GM18498 (cell line): ENCODE measurements around the gene GTF2H4.
A peak's percentile ranks its signal among the peaks of the same experiment; 100 is the strongest.
"Not testable (repeated sequence)": the region's sequence is repeated elsewhere in the genome, so short reads cannot be mapped to it uniquely, and the experiment has no call there.

ENCODE experiments used
- ATAC-seq: cut with Tn5 transposase; IDR thresholded peaks from one replicate; pipeline ENCODE4 v1.9.1; 2021; ENCODE audit warnings: mild to moderate bottlenecking, moderate library complexity; ENCODE audit not compliant: unreplicated experiment

Gene GTF2H4

DNA sequence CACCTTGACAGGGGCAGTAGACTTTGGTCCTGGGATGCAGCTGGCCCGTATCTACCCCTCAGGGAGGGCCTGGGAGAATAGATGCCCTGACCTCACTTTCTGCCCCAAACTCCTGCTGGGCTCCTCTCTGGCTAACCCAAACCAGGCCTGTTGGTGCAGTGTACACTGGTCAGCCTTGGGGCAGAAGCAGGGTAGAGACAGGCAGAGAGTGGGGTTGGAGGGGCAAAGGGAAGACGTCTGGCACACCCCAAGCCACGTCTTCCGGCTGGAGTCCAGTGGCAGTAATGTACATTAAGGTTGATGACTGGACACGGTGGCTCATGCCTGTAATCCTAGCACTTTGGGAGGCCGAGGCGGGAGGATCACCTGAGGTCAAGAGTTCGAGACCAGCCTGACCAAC, 14.3 kb upstream of the GTF2H4 start:
- ATAC-seq = no peak

DNA sequence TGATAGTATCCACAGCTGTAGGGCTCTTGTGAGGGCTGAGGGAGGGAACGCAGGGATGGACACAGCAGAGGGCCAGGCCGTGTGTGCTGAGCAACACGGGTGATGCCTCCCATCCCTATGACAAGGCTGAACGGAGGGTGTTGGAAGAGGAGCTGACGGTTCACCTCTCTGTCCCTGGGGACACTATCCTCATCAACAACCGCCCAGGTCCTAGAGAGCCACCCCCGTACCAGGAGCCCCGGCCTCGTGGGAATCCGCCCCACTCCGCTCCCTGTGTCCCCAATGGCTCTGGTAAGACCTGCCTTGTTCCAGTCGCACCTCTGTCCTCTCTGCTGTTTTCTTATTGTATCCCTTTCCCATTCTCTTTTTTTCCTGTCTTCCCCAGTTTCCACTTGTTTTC, 13.6 kb upstream of the GTF2H4 start:
- no peak for ATAC-seq

DNA sequence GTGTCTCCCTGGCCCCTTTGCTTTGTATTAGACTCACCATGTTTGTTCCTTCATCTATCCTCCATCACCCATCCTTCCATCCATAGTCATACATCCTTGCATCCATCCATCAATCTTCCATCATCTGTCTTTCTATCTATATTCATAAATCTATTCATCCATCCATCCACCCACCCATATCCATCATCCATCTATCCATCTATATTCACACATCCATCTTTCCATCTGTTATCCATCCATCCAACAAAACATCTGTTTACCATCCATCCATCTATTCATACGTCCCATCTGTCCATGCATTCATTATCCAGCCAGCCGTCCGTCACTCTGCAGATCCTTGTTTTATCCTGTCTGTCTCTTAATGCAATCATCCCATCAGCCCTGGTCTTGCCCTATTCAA, 13.1 kb upstream of the GTF2H4 start:
- no peak for ATAC-seq

DNA sequence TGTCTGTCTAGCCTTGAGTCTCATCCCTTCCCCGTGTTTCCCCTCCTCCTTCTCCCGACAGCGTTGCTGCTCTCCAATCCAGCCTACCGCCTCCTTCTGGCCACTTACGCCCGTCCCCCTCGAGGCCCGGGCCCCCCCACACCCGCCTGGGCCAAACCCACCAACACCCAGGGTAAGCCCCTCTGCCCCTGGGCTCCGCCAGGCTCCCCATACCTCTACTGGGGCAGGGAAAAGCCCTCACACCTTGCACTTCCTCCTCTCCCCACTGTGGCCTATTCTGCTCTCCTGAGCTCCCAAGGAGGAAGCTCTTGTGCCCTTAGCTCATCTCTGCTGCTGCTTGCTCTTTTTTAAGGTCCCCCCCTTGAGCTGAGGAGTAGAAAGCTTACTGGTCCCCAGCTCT, 12.7 kb upstream of the GTF2H4 start:
- no peak for ATAC-seq

DNA sequence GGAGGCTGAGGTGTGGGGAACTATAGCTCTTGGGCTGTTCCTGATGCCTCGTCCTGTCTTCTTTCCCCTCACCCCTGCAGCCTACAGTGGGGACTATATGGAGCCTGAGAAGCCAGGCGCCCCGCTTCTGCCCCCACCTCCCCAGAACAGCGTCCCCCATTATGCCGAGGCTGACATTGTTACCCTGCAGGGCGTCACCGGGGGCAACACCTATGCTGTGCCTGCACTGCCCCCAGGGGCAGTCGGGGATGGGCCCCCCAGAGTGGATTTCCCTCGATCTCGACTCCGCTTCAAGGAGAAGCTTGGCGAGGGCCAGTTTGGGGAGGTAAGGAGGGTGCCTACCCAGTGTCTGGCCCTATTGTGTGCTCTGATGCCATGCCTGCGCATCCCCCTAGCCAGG, 11.5 kb upstream of the GTF2H4 start:
- ATAC-seq = no peak

- no peak for ATAC-seq
Measured at GRCh38 chr6:30897882-30898281, 10.1 kb upstream of the GTF2H4 start.

DNA sequence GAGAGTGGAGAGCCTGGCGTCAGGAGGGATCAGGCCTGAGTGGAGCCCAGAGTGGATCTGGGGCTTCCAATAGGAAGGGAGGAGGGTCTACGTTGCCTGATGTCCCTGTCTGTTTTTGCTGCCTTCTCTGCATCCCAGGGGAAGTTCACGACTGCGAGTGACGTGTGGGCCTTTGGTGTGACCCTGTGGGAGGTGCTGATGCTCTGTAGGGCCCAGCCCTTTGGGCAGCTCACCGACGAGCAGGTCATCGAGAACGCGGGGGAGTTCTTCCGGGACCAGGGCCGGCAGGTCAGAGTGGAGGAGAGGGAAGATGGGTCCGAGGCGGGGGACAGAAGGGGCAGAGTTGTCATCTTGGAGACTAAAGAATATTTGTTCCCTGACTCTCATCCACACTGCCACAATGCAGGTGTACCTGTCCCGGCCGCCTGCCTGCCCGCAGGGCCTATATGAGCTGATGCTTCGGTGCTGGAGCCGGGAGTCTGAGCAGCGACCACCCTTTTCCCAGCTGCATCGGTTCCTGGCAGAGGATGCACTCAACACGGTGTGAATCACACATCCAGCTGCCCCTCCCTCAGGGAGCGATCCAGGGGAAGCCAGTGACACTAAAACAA, 9.2 kb upstream of the GTF2H4 start:
- no peak for ATAC-seq

DNA sequence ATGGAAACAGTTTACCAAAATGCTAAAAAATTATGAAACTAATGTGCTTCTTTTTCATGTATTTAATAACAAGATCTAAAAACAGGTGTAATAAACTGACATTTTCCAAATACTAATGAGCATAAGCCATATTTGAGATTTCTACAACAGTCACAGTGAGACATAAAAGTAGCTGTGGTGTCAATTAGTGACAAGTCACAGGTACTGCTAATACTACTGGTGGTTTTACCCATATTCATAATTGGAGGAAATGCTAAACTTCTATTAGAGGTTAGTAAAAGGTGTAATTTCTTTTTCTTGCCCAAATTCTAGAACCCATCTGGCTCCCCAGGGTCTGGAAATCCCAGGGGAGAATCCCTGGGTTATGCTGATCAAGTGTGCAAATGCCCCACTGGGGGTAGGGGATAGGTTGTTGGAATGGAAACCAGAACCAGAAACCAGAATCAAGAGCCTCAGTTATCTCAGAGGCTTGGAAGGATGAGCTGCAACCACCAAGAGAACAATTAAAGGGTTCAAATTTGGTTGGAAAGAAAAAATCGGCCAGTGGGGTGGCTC, 7.1 kb upstream of the GTF2H4 start:
- ATAC-seq = no peak

- ATAC-seq = no peak
Measured at GRCh38 chr6:30901436-30901835, 6.6 kb upstream of the GTF2H4 start.

DNA sequence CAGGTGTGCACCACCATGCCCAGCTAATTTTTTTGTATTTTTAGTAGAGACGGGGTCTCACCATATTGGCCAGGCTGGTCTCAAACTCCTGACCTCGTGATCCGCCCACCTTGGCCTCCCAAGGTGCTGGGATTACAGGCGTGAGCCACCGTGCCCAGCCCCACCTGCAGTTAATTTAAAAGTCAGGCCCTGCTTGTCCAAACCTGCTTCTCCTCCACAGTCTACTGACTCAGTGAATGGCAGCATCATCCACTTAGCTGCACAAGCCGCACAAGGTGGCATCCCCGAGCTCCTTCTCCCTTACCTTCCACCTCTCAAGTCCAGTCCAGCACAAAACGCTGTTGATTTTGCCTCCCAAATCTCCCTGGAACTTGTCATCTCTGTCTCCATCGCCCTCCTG, 5.8 kb upstream of the GTF2H4 start:
- ATAC-seq = not testable (repeated sequence)

DNA sequence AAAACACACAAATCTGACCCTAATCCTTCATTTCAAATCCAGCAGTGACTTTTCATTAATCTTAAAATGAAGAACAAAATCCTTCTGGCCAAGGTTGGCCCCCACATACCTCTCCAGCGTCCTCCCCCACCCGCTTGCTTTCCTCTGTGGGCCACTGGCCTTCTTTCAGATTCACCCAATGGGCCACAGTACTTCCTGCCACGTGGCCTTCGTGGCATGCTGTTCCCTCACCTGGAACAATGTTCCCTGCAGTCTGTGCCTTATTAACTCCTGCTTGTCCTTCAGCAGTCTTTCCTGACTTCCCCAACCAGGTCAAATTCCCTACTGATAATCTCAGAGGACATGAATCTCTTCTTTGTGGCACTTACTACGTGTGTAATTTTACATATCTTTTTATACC, 5.3 kb upstream of the GTF2H4 start:
- no peak for ATAC-seq

DNA sequence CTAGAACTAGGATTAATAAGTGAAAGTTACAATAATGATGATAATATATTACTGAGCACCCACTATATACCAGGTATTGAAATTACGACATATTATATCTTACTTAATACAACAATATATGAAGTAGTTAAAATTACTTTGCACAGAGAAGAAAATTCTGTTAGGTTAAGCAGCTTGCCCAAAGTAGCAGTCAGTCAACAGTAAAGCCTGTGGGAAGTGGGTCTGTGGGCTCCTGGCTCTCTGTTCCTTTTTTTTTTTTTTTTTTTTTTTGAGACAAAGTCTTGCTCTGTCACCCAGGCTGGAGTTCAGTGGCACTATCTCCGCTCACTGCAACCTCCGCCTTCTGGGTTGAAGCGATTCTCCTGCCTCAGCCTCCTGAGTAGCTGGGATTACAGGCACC, 4.8 kb upstream of the GTF2H4 start:
- ATAC-seq = no peak

DNA sequence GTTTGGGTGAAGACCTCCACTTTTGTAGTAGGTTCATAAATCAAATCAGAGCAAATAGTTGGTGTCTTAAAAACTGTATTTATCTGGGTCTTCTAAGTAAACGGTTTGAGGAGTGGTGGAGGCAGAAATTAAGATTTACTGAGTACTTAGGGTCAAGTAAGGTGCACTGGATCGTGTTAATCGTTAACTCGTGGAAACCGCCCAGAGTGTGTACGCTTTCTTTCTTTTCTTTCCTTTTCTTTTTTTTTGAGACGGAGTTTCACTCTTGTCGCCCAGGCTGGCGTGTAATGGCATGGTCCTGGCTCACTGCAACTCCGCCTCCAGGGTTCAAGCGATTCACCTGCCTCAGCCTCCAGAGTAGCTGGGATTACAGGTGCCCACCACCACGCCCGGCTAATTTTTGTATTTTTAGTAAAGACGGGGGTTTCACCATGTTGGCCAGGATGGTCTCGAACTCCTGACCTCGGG, 683 bp upstream of the GTF2H4 start:
- ATAC-seq = not testable (repeated sequence)

GRCh38 chr6:30908700-30909099, 693 bp downstream of the GTF2H4 start:
- no peak for ATAC-seq

- ATAC-seq = not testable (repeated sequence)
Measured at GRCh38 chr6:30910473-30910872, 2.5 kb downstream of the GTF2H4 start.

DNA sequence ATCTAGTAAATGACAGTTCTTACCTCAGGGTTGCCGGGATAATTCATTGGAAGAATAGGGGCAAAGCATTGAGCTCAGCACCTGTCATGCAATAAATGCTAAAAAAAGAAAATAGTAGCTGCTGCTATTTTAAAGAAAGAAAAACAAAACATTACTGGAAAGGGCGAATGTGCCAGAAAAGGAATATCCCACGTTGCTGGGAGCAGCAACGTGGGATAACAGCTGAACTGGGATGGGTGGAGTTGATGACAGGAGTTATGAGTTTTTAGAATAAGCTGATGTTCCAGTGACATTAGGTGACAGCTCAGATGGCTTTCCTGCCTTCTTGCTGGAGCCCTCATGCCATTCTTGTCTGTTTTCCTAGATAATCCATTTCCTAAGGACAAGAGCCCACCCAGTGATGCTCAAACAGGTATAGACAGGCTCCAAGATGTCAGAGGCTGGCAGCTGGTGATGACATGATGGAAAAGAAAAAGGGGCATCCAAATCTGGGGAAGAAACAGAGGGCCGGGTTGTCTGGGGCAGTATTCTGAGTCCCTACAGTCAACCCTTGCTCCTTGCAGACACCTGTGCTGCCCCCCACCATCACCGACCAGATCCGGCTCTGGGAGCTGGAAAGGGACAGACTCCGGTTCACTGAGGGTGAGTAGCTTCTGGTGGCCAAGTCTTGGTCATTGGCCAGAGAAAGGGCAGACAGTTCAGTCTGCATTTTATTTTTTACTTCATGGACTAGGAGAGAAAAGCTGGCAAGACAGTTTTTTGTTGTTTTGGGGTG, 4.9 kb downstream of the GTF2H4 start:
- no peak for ATAC-seq

DNA sequence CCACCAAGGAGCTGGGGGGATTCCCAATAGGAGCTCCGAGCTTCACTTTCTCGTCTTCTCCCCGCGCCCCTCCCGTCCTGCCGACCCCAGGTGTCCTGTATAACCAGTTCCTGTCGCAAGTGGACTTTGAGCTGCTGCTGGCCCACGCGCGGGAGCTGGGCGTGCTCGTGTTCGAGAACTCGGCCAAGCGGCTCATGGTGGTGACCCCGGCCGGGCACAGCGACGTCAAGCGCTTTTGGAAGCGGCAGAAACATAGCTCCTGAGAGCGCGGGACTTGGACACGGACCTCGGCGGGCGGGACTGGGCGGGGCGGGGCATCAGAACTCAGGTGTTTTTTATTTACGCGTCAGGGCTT, 5.7 kb downstream of the GTF2H4 start:
- peak; percentile 17 for ATAC-seq

GRCh38 chr6:30914076-30914853, 6.3 kb downstream of the GTF2H4 start, which contains the start of gene VARS2:
VARS2 (plus strand) TSS chr6:30914238; CDS start chr6:30914837, 599 bp downstream.
- ATAC-seq = peak; percentile 87

- ATAC-seq = no peak
Measured at GRCh38 chr6:30914854-30915590, 7.0 kb downstream of the GTF2H4 start.

DNA sequence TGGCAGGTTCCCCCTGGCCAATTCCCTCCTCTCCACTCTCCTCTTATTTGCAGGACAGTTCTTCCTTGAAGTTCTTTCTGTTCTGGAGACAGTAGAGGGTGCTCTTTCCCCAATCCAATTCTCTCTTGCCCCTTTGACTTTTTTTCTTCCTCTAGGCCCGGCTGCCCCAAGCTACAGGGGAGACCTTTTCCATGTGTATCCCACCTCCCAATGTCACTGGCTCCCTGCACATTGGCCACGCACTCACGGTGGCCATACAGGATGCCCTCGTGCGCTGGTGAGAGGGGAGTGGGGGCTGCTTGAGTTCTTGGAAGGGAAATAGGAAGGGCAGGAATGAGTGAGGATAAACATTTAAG, 7.6 kb downstream of the GTF2H4 start:
- no peak for ATAC-seq

- no peak for ATAC-seq
Measured at GRCh38 chr6:30917041-30917440, 9.0 kb downstream of the GTF2H4 start.
